K562 (cell line): ENCODE measurements around the gene MCCC2. TPM values are rescaled to one million over a fixed set of nuclear protein-coding genes. Genes with fewer than 3 reads are reported as not detected.
"Not testable (repeated sequence)": the region's sequence is repeated elsewhere in the genome, so short reads cannot be mapped to it uniquely, and the experiment has no call there.

Source experiments
- ATAC-seq: fragments of 200-7000 bp; cut with Tn5 transposase; 3 replicates; pipeline ENCODE4 v1.9.1; 2020; ENCODE audit warnings: moderate library complexity
- BruUV-seq: library from RNA; stranded (reverse); fragments of 400-500 nt; replicated peaks from 2 replicates; lab custom pipeline; 2021; lab: Mats Ljungman, UMichigan
- CTCF ChIA-PET: fragments of 300-600 bp; formaldehyde crosslinking; extraction: SDS; loops from one replicate; lab custom pipeline; 2021; ENCODE audit warnings: low intra/inter-chr PET ratio; lab: Yijun Ruan, JAX
- POLR2A ChIA-PET: fragments of 300-600, 350-650 bp; sonication (Branson Sonifier 250); formaldehyde crosslinking; extraction: SDS; loops from one replicate; lab custom pipeline; 2021; ENCODE audit warnings: antibody characterized with exemption, inconsistent platforms; lab: Yijun Ruan, JAX
- DNase-seq, 4 experiments: peaks; one replicate each; pipeline versions ENCODE4 v3.0.0 to v3.0.0-alpha.2; 2011 to 2018; ENCODE audit warnings: low spot score in 3 of 4, mixed read lengths in 3 of 4; ENCODE audit errors: extremely low read depth in 1 of 4
- FAIRE-seq: peaks from 2 replicates; lab custom pipeline; 2011; peaks lifted over from hg19 to GRCh38; lab: Jason Lieb, UNC
- H2AFZ ChIP-seq: 2 replicates; pipeline ENCODE4 v1.6.0; 2011; ENCODE audit warnings: low read depth, low read length, control low read depth, inconsistent platforms
- H3K27ac ChIP-seq: fragments of 200-600 bp; 3 replicates; pipeline ENCODE4 v1.8.0; 2011; ENCODE audit warnings: low read depth, mild to moderate bottlenecking, control low read depth, inconsistent platforms, low read length, moderate library complexity, mixed read lengths; ENCODE audit errors: extremely low read depth
- H3K27me3 ChIP-seq, 2 experiments: fragments of 300-600 bp in 1 of 2; 2 replicates in 1 of 2; 3 replicates in 1 of 2; pipeline versions ENCODE4 v1.6.0 to v1.8.0; 2011; ENCODE audit warnings: inconsistent platforms in 2 of 2, low read length in 2 of 2, mild to moderate bottlenecking in 1 of 2, mixed read lengths in 1 of 2, moderate library complexity in 1 of 2; ENCODE audit not compliant: control insufficient read depth in 2 of 2, insufficient read depth in 2 of 2
- H3K36me3 ChIP-seq: fragments of 300-600 bp; 3 replicates; pipeline ENCODE4 v1.8.0; 2011; ENCODE audit warnings: mild to moderate bottlenecking, low read length, inconsistent platforms; ENCODE audit not compliant: control insufficient read depth, insufficient read depth
- H3K4me1 ChIP-seq, 2 experiments: fragments of 200-600 bp in 1 of 2; replicated peaks in 1 of 2; 2 replicates in 1 of 2; 3 replicates in 1 of 2; pipeline versions ENCODE4 v1.5.1 to v1.8.0; 2011; ENCODE audit warnings: inconsistent platforms in 2 of 2, low read length in 2 of 2, mild to moderate bottlenecking in 1 of 2, mixed read lengths in 1 of 2, moderate library complexity in 1 of 2; ENCODE audit not compliant: control insufficient read depth in 2 of 2, insufficient read depth in 2 of 2
- H3K4me2 ChIP-seq: 2 replicates; pipeline ENCODE4 v1.6.1; 2011; ENCODE audit warnings: low read length, control low read depth, inconsistent platforms, mixed read lengths; ENCODE audit not compliant: insufficient read depth
- H3K4me3 ChIP-seq: fragments of 200-600 bp; sonication (generic), shearing (Covaris generic); 2 replicates; pipeline ENCODE4 v1.5.1; 2016; ENCODE audit warnings: control low read depth, inconsistent platforms
- H3K79me2 ChIP-seq: fragments of 200-600 bp; 3 replicates; pipeline ENCODE4 v1.8.0; 2011; ENCODE audit warnings: low read length, inconsistent platforms; ENCODE audit not compliant: control insufficient read depth, insufficient read depth
- H3K9ac ChIP-seq, 2 experiments: 2 replicates each; pipeline versions ENCODE4 v1.6.0 to v1.6.1; 2011; ENCODE audit warnings: low read depth in 2 of 2, low read length in 2 of 2, control low read depth in 1 of 2, inconsistent platforms in 1 of 2, mild to moderate bottlenecking in 1 of 2, mixed read lengths in 1 of 2; ENCODE audit not compliant: insufficient read depth in 1 of 2
- H3K9me1 ChIP-seq: one replicate; pipeline ENCODE4 v1.6.0; 2011; ENCODE audit warnings: inconsistent platforms, mild to moderate bottlenecking, low read length, moderate library complexity; ENCODE audit not compliant: control insufficient read depth, insufficient read depth
- H3K9me3 ChIP-seq: replicated peaks from 2 replicates; pipeline ENCODE4 v1.5.1; 2011; ENCODE audit warnings: low read depth, low read length, inconsistent platforms; ENCODE audit not compliant: control insufficient read depth, insufficient read depth
- H4K20me1 ChIP-seq: replicated peaks from 2 replicates; pipeline ENCODE4 v1.6.1; 2011; ENCODE audit warnings: low read length, inconsistent platforms, mixed read lengths; ENCODE audit not compliant: control insufficient read depth, insufficient read depth
- FOXJ2 ChIP-seq: fragments of 200-800 bp; sonication (Bioruptor generic); IDR thresholded peaks from 2 replicates; pipeline ENCODE4 v1.6.1; 2016; ENCODE audit warnings: missing genetic modification characterization, missing compliant biosample characterization
- HNRNPL ChIP-seq: fragments of 200-400 bp; formaldehyde crosslinking; IDR thresholded peaks from 2 replicates; pipeline ENCODE4 v1.6.1; 2017; ENCODE audit warnings: low read depth, mild to moderate bottlenecking, low read length
- SLC30A9 ChIP-seq: fragments of 250-450 bp; sonication (Bioruptor Pico); IDR thresholded peaks from 2 replicates; pipeline ENCODE4 v1.8.0; 2022; ENCODE audit warnings: mild to moderate bottlenecking, moderate library complexity
- SUPT5H ChIP-seq: fragments of 450-650 bp; IDR thresholded peaks from 2 replicates; pipeline ENCODE4 v1.6.1; 2016
- ZKSCAN1 ChIP-seq: fragments of 150-350 bp; IDR thresholded peaks from 2 replicates; pipeline ENCODE4 v1.6.1; 2016; ENCODE audit warnings: low read depth, low read length
- ZNF316 ChIP-seq: fragments of 450-650 bp; IDR thresholded peaks from 2 replicates; pipeline ENCODE4 v1.6.1; 2016
- WGBS: fragments of 100-300 bp; shearing (Covaris generic); methylation state at CpG from one replicate; pipeline ENCODE4 v1.1.6; 2016; ENCODE audit warnings: low coverage, mixed read lengths; ENCODE audit not compliant: insufficient coverage; ENCODE audit errors: missing lambda C conversion rate; 5-methylcytosine and 5-hydroxymethylcytosine counted together
- in situ Hi-C: fragments of 300-500 bp; cut with MboI; formaldehyde crosslinking; loops from 4 replicates; pipeline ENCODE4 v1.15.0; 2018; ENCODE audit warnings: inconsistent platforms, mixed read lengths
- intact Hi-C: fragments of 100-400 bp; cut with micrococcal nuclease; formaldehyde crosslinking; loops from 2 replicates; pipeline ENCODE4 v1.14.2; 2022
- polyA plus RNA-seq, 8 experiments: library from polyadenylated mRNA; depleted of rRNA in 4 of 8; stranded (reverse) in 5 of 8; unstranded in 3 of 8; fragments of >200 nt; fragmentation: Nextera tagmentation in 2 of 8; fragmentation: Illumina TruSeq in 1 of 8; extraction: Ambion mirVana in 2 of 8; extraction: Trizol in 1 of 8; gene quantifications; 2 replicates each; pipeline versions ENCODE4 v1.2.1 to v1.2.3, GENCODE V29; 2011 to 2014; ENCODE audit warnings: inconsistent platforms in 1 of 8, missing spikeins in 1 of 8
- total RNA-seq, 7 experiments: library from RNA; depleted of rRNA in 6 of 7; stranded (reverse); fragments of >200 nt in 6 of 7; fragmentation: Illumina TruSeq in 2 of 7; extraction: Trizol in 2 of 7; gene quantifications; 2 replicates each; pipeline versions ENCODE4 v1.2.1 to v1.2.3, GENCODE V29; 2011 to 2021; ENCODE audit warnings: low replicate concordance in 1 of 7
- TF ChIP-seq, protein P1 (sequence below): sonication (generic); formaldehyde crosslinking; IDR thresholded peaks from 2 replicates; pipeline ENCODE4 v1.8.1; 2023; ENCODE audit warnings: mild to moderate bottlenecking, missing genetic modification reagents
- TF ChIP-seq, protein P2 (sequence below): sonication (generic); formaldehyde crosslinking; IDR thresholded peaks from 2 replicates; pipeline ENCODE4 v1.8.0; 2022; ENCODE audit warnings: mild to moderate bottlenecking, missing genetic modification reagents, borderline replicate concordance

Gene MCCC2
- total and polyA plus RNA-seq, 9 of the 15 experiments (the other 6 are each of a cell fraction or from before 2014, with no cell fraction given): 17.1 to 77.9 (median 52.5) TPM

DNA sequence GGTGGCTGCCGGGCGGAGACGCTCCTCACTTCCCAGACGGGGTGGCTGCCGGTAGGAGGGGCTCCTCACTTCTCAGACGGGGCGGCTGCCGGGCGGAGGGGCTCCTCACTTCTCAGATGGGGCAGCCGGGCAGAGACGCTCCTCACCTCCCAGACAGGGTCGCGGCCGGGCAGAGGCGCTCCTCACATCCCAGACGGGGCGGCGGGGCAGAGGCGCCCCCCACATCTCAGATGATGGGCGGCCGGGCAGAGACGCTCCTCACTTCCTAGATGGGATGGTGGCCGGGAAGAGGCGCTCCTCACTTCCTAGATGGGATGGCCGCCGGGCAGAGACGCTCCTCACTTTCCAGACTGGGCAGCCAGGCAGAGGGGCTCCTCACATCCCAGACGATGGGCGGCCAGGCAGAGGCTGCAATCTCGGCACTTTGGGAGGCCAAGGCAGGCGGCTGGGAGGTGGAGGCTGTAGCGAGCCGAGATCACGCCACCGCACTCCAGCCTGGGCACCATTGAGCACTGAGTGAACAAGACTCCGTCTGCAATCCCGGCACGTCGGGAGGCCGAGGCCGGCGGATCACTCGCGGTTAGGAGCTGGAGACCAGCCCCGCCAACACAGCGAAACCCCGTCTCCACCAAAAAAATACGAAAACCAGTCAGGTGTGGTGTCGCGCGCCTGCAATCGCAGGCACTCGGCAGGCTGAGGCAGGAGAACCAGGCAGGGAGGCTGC lies 35.0 kb upstream of the MCCC2 start:
- CTCF ChIA-PET, H3K4me1 ChIP-seq, H4K20me1 ChIP-seq, ATAC-seq, H3K4me3 ChIP-seq, H3K27ac ChIP-seq, in situ Hi-C loops, H3K9ac ChIP-seq, H3K4me2 ChIP-seq, intact Hi-C loops, BruUV-seq, H3K79me2 ChIP-seq, H3K9me1 ChIP-seq, H2AFZ ChIP-seq, H3K9me3 ChIP-seq, POLR2A ChIA-PET, DNase-seq, H3K27me3 ChIP-seq, FAIRE-seq: not testable (repeated sequence)
- WGBS: 100% methylated on average over 3 of the region's 53 CpGs
- TF ChIP-seq, protein P1, sequence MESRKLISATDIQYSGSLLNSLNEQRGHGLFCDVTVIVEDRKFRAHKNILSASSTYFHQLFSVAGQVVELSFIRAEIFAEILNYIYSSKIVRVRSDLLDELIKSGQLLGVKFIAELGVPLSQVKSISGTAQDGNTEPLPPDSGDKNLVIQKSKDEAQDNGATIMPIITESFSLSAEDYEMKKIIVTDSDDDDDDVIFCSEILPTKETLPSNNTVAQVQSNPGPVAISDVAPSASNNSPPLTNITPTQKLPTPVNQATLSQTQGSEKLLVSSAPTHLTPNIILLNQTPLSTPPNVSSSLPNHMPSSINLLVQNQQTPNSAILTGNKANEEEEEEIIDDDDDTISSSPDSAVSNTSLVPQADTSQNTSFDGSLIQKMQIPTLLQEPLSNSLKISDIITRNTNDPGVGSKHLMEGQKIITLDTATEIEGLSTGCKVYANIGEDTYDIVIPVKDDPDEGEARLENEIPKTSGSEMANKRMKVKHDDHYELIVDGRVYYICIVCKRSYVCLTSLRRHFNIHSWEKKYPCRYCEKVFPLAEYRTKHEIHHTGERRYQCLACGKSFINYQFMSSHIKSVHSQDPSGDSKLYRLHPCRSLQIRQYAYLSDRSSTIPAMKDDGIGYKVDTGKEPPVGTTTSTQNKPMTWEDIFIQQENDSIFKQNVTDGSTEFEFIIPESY (CRISPR knock-in tag): peak; percentile 53; the same call in 1 of the 2 replicates
- TF ChIP-seq SUPT5H: 0 out of 2 replicates have a peak, but pooled peaks have one; percentile 18
- peaks cover 74% of the 10 kb centered on the region; the same call in 2 of the 3 replicates for H3K36me3 ChIP-seq

DNA sequence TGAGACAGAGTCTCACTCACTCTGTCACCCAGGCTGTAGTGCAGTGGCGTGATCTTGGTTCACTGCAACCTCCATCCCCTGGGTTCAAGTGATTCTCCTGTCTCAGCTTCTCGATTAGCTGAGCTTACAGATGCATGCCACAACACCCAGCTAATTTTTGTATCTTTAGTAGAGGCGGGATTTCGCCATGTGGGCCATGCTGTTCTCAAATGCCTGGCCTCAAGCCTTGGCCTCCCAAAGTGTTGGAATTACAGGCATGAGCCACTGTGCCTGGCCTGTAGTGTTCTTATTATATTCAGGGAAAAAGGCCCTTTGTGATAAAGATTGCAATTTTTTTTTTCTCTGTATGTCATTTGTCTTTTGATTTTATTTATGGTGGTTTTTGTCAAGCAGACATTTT lies 24.0 kb upstream of the MCCC2 start:
- Histone ChIP-seq H3K4me3 (no peak overlapping the region), H3K27ac (no peak overlapping the region), H2AFZ (no peak overlapping the region), H3K4me2 (no peak overlapping the region), H4K20me1 (no peaks in the 10 kb centered on the region; the same call in 1 of the 2 replicates), H3K9me3 (no peaks in the 10 kb centered on the region), H3K9me1 (no peaks in the 10 kb centered on the region), H3K27me3 (no peaks in the 10 kb centered on the region), H3K36me3 (peaks cover 76% of the 10 kb centered on the region), H3K9ac (no peak overlapping the region), H3K4me1 (no peaks in the 10 kb centered on the region), H3K79me2 (no peaks in the 10 kb centered on the region)
- BruUV-seq: no TSS peak
- ChIA-PET POLR2A (no interaction called here), CTCF (no interaction called here)
- no peak for FAIRE-seq
- 100% methylated on average over 4 of the region's 4 CpGs for WGBS
- ATAC-seq: no peak
- DNase-seq: no peak
- in situ Hi-C loops: no loop called here
- TF ChIP-seq, protein P2, sequence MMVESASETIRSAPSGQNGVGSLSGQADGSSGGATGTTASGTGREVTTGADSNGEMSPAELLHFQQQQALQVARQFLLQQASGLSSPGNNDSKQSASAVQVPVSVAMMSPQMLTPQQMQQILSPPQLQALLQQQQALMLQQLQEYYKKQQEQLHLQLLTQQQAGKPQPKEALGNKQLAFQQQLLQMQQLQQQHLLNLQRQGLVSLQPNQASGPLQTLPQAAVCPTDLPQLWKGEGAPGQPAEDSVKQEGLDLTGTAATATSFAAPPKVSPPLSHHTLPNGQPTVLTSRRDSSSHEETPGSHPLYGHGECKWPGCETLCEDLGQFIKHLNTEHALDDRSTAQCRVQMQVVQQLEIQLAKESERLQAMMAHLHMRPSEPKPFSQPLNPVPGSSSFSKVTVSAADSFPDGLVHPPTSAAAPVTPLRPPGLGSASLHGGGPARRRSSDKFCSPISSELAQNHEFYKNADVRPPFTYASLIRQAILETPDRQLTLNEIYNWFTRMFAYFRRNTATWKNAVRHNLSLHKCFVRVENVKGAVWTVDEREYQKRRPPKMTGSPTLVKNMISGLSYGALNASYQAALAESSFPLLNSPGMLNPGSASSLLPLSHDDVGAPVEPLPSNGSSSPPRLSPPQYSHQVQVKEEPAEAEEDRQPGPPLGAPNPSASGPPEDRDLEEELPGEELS (CRISPR knock-in tag): no peak
- TF ChIP-seq ZKSCAN1: no peak
- no peak for TF ChIP-seq SLC30A9 (CRISPR knock-in tag)
- no peak for TF ChIP-seq HNRNPL
- peak; percentile 59 for TF ChIP-seq ZNF316
- no peak for TF ChIP-seq FOXJ2 (tag)
- intact Hi-C loops: no loop called here
